HEK293 (cell line): ENCODE measurements around the gene UGT2A3.

Experiments used
- YY1 ChIP-seq: fragments of 450-650 bp; formaldehyde crosslinking; IDR thresholded peaks from 2 replicates; pipeline ENCODE4 v1.5.1; 2018; ENCODE audit warnings: missing biosample characterization, missing genetic modification characterization
- ZNF155 ChIP-seq: fragments of 450-650 bp; formaldehyde crosslinking; IDR thresholded peaks from 2 replicates; pipeline ENCODE4 v1.5.1; 2016; ENCODE audit warnings: missing biosample characterization, missing genetic modification characterization
- ZNF19 ChIP-seq: fragments of 450-650 bp; formaldehyde crosslinking; IDR thresholded peaks from 2 replicates; pipeline ENCODE4; 2016; ENCODE audit warnings: missing biosample characterization, missing genetic modification characterization, low read depth
- TF ChIP-seq, protein P1 (sequence below): fragments of 450-650 bp; formaldehyde crosslinking; IDR thresholded peaks from 2 replicates; pipeline ENCODE4 v1.5.1; 2016; ENCODE audit warnings: missing biosample characterization, missing genetic modification characterization

- TF ChIP-seq, protein P1, sequence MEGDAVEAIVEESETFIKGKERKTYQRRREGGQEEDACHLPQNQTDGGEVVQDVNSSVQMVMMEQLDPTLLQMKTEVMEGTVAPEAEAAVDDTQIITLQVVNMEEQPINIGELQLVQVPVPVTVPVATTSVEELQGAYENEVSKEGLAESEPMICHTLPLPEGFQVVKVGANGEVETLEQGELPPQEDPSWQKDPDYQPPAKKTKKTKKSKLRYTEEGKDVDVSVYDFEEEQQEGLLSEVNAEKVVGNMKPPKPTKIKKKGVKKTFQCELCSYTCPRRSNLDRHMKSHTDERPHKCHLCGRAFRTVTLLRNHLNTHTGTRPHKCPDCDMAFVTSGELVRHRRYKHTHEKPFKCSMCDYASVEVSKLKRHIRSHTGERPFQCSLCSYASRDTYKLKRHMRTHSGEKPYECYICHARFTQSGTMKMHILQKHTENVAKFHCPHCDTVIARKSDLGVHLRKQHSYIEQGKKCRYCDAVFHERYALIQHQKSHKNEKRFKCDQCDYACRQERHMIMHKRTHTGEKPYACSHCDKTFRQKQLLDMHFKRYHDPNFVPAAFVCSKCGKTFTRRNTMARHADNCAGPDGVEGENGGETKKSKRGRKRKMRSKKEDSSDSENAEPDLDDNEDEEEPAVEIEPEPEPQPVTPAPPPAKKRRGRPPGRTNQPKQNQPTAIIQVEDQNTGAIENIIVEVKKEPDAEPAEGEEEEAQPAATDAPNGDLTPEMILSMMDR (tag by site-specific recombination) = no peak
- TF ChIP-seq ZNF155 (tag by site-specific recombination) = no peak
- no peak for TF ChIP-seq YY1 (tag by site-specific recombination)
- TF ChIP-seq ZNF19 (tag by site-specific recombination) = no peak
Measured at GRCh38 chr4:68907788-68908700, 43.6 kb downstream of the UGT2A3 start.
